Natural killer cell treated with Interleukin-12 subunit alpha and Interleukin-12 subunit beta and Interleukin-15 and Interleukin-18, amount 100 ng/mL, for 72 hours (primary cell): ENCODE measurements around the gene AGBL4. TPM values are rescaled to one million over a fixed set of nuclear protein-coding genes. Genes with fewer than 3 reads are reported as not detected.

Experiments used
- ATAC-seq, 2 donors: fragments of 150-1000 bp; cut with Tn5 transposase in 1 of 2; sonication (Bioruptor Pico), chemical (Tn5 transposase) in 1 of 2; 2 replicates each; pipeline ENCODE4 v1.10.0; 2021
- DNase-seq: peaks from one replicate; pipeline ENCODE4 v3.0.0; 2022; ENCODE audit warnings: low spot score
- H3K27ac Mint-ChIP-seq, 2 donors: 1 replicate in 1 of 2; 2 replicates in 1 of 2; pipeline ENCODE4 v1.8.0; 2022; ENCODE audit warnings: mixed read lengths in 2 of 2, mild to moderate bottlenecking in 1 of 2, moderate library complexity in 1 of 2
- H3K27me3 Mint-ChIP-seq, 2 donors: 1 replicate in 1 of 2; 2 replicates in 1 of 2; pipeline ENCODE4 v1.8.0; 2022; ENCODE audit warnings: mixed read lengths in 2 of 2
- H3K36me3 Mint-ChIP-seq: one replicate; pipeline ENCODE4 v1.8.0; 2022; ENCODE audit warnings: mixed read lengths
- H3K4me1 Mint-ChIP-seq, 2 donors: 1 replicate in 1 of 2; 2 replicates in 1 of 2; pipeline ENCODE4 v1.8.0; 2022; ENCODE audit warnings: low read depth in 2 of 2, mixed read lengths in 2 of 2, mild to moderate bottlenecking in 1 of 2
- H3K4me3 Mint-ChIP-seq: one replicate; pipeline ENCODE4 v1.8.0; 2022; ENCODE audit warnings: mixed read lengths
- H3K9me3 Mint-ChIP-seq: 2 replicates; pipeline ENCODE4 v1.8.0; 2022; ENCODE audit warnings: mixed read lengths
- total RNA-seq, 2 donors: library from RNA; stranded (reverse); gene quantifications; one replicate each; pipeline ENCODE4 v1.2.3, GENCODE V29; 2022

AGBL4 gene
- total RNA-seq, 2 donors from 2014 or later: 0.19 TPM; not detected in 1

DNA sequence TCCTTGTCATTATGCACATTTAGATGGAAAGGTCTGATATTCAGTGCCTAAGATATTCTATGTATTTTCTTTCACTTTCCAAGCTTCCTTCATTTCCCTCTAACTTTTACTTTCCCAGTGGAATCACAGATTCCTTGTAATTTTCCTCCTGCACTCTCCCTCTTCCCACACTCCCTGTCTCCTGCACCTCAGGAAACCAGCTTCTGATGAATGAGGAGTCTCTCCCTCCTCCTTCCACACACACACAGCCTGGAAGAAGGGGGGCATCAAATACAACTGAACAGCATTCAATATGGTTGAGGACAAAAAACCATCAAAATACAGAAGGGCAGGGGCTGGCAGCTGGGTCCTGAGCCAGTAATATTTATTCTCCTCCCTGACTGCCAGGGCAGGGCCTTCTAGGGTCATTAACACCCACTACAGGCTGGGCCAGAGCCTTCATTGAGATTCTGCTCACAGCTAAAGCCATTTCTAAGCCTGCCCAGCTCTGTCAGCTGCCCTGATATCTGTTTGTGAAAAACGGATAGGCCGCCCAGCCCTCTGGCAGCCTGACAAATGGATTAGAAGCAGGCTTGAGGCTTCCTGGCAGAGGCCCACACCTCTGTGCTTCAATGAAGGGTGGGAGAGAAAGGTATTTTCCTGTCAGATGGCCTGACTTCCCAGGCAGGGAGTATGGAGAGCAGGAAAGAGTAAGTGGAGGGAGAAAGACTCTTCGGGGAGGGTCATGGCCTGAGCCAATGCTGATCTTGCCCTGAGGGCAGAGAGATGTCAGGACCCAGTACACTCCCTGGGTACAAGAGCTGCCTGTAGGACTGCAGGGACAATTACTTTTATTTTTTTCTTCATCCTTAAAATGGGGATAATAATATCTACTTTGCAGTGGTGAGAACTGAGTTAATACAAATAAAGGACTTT, 1412.9 kb downstream of the AGBL4 start:
- Mint-ChIP-seq H3K4me1 (no peaks in the 10 kb centered on the region), H3K9me3 (no peaks in the 10 kb centered on the region), H3K27me3 (peaks cover 16 to 27% of the 10 kb centered on the region in 2 donors), H3K36me3 (no peaks in the 10 kb centered on the region), H3K27ac (no peak overlapping the region), H3K4me3 (no peak overlapping the region)
- peak in 1 of 2 donors; percentile 56 for ATAC-seq
- DNase-seq: no peak

DNA sequence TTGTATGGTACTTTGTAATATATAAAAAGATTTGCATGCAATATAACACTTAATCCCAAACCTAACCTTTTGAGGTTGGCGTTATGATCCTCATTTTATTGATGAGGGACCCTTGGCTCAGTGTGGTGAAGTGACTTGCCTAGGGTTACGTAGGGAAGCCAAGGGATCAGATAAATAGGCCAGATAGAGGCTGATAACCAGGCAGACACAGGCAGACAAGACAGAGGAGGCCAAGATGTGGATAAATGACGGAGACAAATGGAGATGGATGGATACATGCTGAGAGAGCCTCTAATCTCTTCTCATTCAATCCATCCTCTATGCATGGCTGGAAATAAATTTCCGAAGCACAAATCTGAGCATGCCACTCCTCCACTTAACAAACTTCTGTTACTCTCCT, 1414.9 kb downstream of the AGBL4 start:
- Mint-ChIP-seq H3K36me3 (no peaks in the 10 kb centered on the region), H3K27ac (no peak overlapping the region), H3K9me3 (no peaks in the 10 kb centered on the region), H3K27me3 (peaks cover 17 to 27% of the 10 kb centered on the region in 2 donors), H3K4me3 (no peak overlapping the region), H3K4me1 (no peaks in the 10 kb centered on the region)
- no peak for ATAC-seq
- no peak for DNase-seq

DNA sequence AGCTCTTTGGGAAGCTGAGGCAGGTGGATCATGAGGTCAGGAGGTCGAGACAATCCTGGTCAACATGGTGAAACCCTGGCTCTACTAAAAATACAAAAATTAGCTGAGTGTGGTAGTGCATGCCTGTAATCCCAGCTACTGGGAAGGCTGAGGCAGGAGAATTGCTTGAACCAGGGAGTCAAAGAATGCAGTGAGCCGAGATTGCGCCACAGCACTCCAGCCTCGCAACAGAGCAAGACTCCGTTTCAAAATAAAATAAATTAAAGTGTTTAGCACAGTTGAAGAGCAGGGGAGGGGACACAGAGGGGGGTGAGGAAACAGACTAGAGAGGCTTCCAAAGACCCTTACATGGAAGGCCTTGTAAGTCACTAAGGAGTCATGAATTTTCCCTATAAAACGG, 1420.5 kb downstream of the AGBL4 start:
- Mint-ChIP-seq H3K27ac (no peak overlapping the region), H3K9me3 (no peaks in the 10 kb centered on the region), H3K27me3 (peaks cover 10 to 16% of the 10 kb centered on the region in 2 donors), H3K36me3 (no peaks in the 10 kb centered on the region), H3K4me3 (no peak overlapping the region), H3K4me1 (peaks cover 0 to 5% of the 10 kb centered on the region in 2 donors)
- no peak for ATAC-seq
- no peak for DNase-seq

DNA sequence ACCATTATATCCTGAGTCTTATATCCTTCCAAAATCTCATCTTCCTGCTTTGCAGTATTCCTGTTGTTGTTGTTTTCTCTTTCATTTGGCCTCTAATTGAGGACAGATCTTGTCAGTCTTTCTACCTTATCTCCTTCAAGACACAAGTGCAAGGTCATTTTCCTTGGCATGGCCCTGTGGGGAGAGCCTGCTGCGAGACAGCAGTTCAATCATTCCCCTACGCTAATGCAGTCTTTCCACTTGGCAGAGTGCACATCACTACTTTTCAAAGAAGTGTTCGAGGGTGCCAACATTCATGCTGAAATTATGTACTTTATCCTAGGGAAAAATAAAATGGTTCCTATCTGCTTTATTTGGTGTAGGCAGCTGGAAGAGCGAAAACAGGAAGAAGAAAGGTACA, 1421.4 kb downstream of the AGBL4 start:
- no peaks in the 10 kb centered on the region for H3K36me3 Mint-ChIP-seq
- ATAC-seq: no peak
- peaks cover 0 to 5% of the 10 kb centered on the region in 2 donors for H3K4me1 Mint-ChIP-seq
- DNase-seq: no peak
- H3K4me3 Mint-ChIP-seq: no peak overlapping the region
- H3K27ac Mint-ChIP-seq: no peak overlapping the region
- H3K9me3 Mint-ChIP-seq: no peaks in the 10 kb centered on the region
- peaks cover 9 to 14% of the 10 kb centered on the region in 2 donors for H3K27me3 Mint-ChIP-seq

DNA sequence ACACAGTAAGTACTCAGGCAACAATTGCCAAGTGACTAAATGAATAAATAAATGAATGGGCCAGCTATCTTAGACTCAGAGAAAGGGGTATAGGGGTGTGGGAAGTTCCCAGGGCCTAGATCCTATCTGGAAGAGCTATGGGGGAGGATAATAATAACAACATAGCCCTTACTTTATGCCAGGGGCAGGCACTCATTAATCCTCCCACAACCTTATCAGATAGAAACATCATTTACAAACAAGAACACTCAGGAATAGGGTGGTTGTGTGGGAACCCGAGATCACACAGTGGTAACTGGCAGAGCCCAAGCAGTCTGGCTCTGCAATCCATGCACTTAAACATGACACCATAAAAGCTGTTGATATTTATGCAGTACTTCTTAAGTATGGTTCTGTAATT, 1423.6 kb downstream of the AGBL4 start:
- Mint-ChIP-seq H3K4me1 (peaks cover 0 to 5% of the 10 kb centered on the region in 2 donors), H3K36me3 (no peaks in the 10 kb centered on the region), H3K27me3 (peaks cover 4 to 18% of the 10 kb centered on the region in 2 donors), H3K4me3 (no peak overlapping the region), H3K9me3 (no peaks in the 10 kb centered on the region), H3K27ac (no peak overlapping the region)
- DNase-seq: no peak
- no peak for ATAC-seq

DNA sequence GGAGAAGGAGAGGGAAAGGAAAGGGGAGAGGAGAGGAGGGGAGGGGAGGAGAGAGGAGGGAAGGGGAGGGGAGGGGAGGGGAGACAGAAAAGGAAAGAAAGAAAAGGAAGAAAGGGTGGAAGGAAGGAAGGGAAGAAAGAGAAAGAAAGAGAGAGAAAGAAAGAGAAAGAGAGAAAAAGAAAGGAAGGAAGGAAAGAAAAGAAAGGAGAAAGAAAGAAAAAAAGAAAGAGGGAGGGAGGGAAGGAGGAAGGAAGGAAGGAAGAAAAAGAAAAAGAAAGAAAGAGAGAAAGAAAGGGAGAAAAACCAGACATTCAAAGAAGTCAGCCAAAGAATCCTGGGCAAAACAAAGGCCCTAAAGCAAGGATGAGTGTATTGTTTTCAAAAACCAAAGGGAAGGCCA, 1426.1 kb downstream of the AGBL4 start:
- Mint-ChIP-seq H3K9me3 (no peaks in the 10 kb centered on the region), H3K27me3 (peaks cover 3 to 21% of the 10 kb centered on the region in 2 donors), H3K4me1 (peaks cover 0 to 5% of the 10 kb centered on the region in 2 donors), H3K27ac (no peak overlapping the region), H3K4me3 (no peak overlapping the region), H3K36me3 (no peaks in the 10 kb centered on the region)
- no peak for ATAC-seq
- DNase-seq: no peak

DNA sequence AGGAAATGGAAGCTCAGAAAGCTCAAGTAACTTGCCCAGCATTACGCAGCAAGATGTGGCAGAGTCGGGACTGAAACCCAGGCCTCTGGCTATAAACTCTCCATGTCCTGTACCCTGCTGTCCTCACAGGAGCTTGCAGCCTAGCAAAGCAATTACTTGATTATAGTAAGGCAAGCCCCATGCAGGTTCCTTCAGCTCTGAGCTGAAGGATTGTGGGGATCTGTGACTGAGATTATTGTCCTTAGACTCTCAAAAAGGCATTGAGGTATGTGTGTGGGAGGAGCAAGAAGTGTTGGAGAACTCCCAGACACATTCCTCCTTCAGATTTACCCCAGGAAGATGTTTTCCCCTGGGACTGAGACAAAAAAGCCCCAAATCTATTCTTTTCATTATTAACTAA, 1427.7 kb downstream of the AGBL4 start:
- Mint-ChIP-seq H3K4me1 (peaks cover 0 to 5% of the 10 kb centered on the region in 2 donors), H3K36me3 (no peaks in the 10 kb centered on the region), H3K27ac (no peak overlapping the region), H3K27me3 (peaks cover 3 to 18% of the 10 kb centered on the region in 2 donors), H3K4me3 (no peak overlapping the region), H3K9me3 (no peaks in the 10 kb centered on the region)
- ATAC-seq (no peak), DNase-seq (no peak)

DNA sequence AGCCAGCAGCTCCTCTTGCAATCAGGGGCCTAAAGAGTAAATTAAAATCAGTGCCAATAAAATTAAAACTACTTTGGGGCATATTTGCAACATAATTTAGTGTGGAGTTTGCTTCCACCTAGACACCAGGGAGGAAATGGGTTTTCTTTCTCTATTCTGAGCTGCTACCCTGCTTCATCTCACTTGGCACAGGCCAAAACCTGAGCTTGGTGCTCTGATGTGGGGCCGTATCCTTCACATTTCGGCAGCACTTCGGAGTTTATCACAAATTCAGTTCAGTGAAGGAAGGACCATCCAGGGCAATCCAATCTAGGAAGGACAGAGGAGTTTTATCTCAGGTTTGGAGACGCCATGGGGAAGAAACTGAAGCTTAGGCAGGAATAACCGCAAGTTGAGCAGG, 1428.1 kb downstream of the AGBL4 start:
- H3K27ac Mint-ChIP-seq: no peak overlapping the region
- H3K9me3 Mint-ChIP-seq: no peaks in the 10 kb centered on the region
- peaks cover 0 to 5% of the 10 kb centered on the region in 2 donors for H3K4me1 Mint-ChIP-seq
- ATAC-seq (no peak), DNase-seq (no peak)
- peaks cover 3 to 18% of the 10 kb centered on the region in 2 donors for H3K27me3 Mint-ChIP-seq
- no peak overlapping the region for H3K4me3 Mint-ChIP-seq
- no peaks in the 10 kb centered on the region for H3K36me3 Mint-ChIP-seq

DNA sequence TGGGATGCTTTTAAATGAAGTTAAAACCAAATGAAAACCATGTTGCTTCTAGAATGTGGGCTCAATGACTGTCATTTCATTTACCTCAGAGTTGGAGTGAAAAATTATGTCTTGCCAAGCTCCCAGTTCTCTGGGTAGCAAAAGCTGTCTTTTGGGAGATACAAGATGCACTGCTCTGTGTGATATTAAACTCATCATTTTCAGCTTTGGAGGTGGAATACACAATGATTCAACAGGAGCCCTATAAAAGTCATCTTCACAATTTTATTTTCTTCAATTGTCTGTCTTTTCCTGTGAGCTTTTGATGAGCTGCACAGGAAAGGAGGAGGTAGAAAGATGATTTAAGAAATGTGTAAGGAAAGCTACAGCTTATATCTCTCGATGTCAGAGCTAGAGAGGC, 1431.4 kb downstream of the AGBL4 start:
- H3K4me1 Mint-ChIP-seq: no peaks in the 10 kb centered on the region
- H3K27me3 Mint-ChIP-seq: peaks cover 9 to 26% of the 10 kb centered on the region in 2 donors
- no peak overlapping the region for H3K4me3 Mint-ChIP-seq
- no peak for DNase-seq
- H3K9me3 Mint-ChIP-seq: no peaks in the 10 kb centered on the region
- ATAC-seq: no peak
- H3K36me3 Mint-ChIP-seq: no peaks in the 10 kb centered on the region
- no peak overlapping the region for H3K27ac Mint-ChIP-seq

DNA sequence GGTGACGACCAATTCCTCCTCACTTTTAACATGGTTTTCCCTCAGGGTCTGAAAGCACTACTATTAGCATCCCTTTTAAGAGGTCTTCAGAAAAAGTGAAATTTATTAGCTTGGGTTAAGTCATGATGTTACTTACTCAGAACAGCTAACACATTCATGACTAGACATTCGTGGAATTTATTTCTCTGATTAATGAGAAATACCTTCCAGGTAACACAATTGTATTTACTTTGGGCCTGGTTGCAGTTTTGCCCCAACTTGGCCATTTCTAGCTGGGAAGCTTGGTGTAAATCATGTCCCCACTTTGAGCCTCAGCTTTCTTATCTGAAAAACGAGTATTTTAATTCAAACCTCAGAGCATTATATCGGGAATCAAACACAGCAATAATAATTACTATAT, 1432.6 kb downstream of the AGBL4 start:
- ATAC-seq: no peak
- H3K9me3 Mint-ChIP-seq: no peaks in the 10 kb centered on the region
- DNase-seq: no peak
- no peak overlapping the region for H3K27ac Mint-ChIP-seq
- no peaks in the 10 kb centered on the region for H3K4me1 Mint-ChIP-seq
- H3K27me3 Mint-ChIP-seq: peaks cover 15 to 34% of the 10 kb centered on the region in 2 donors
- H3K4me3 Mint-ChIP-seq: no peak overlapping the region
- H3K36me3 Mint-ChIP-seq: no peaks in the 10 kb centered on the region

DNA sequence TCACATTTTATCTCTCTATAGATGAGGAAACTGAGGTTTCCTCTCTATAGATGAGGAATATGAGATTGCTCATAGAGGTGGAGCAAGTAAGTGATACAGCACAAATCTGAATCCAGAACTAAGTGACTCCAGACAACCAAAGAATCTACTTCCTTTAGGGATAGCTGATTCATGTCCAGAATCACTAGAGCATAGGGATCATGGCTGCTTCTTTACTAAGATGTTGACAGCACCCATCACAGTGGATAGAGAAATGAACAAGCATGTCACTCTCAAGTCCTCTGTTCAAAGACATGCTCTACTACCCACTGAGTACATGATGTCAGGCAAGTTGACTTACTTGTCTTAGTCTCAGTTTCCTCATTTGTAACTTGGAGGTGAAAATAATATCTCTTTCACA, 1435.7 kb downstream of the AGBL4 start:
- Mint-ChIP-seq H3K27ac (no peak overlapping the region), H3K27me3 (peaks cover 22 to 26% of the 10 kb centered on the region in 2 donors), H3K9me3 (no peaks in the 10 kb centered on the region), H3K36me3 (no peaks in the 10 kb centered on the region), H3K4me1 (no peaks in the 10 kb centered on the region), H3K4me3 (no peak overlapping the region)
- ATAC-seq (no peak), DNase-seq (no peak)

DNA sequence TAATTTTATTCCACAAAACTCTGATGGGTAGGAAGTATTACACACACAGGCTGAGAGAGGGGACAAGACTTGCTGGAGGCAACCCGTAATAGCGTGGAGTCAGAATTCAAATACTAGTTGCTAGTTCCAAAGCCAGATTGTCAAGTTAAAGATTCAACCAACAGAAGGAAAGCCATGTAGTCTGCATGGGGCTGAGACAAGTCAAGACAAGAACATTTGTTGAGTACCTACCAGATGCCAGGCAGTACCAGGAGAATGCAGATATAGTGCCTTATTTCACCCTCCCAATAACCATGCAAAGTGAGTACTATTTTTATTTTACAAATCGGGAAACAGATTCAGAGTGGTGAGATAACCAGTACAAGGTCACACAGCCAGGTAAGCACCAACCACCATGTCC, 1441.3 kb downstream of the AGBL4 start:
- Mint-ChIP-seq H3K4me3 (no peak overlapping the region), H3K9me3 (no peaks in the 10 kb centered on the region), H3K27ac (no peak overlapping the region), H3K27me3 (peaks cover 24% of the 10 kb centered on the region in 2 donors), H3K4me1 (no peaks in the 10 kb centered on the region), H3K36me3 (no peaks in the 10 kb centered on the region)
- ATAC-seq (no peak), DNase-seq (no peak)

DNA sequence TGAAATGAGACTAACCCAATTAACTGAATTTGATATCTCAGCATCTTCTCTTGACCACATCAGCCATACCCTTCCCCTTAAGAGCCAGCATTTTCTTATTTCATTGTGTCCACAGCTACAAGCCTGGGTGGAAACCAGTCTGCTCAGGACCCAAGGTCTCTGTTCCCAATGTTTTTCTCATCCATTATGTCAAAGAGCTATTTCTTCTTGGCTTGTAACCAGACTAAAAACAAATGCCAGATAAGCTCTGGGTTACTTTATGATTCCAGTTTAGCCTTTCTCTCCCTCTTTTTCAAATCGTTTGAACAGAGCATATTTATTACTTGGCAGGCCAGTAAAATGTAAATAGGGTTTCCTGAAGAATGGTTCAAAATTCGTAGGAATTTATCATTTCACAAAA, 1442.5 kb downstream of the AGBL4 start:
- no peak overlapping the region for H3K4me3 Mint-ChIP-seq
- no peaks in the 10 kb centered on the region for H3K36me3 Mint-ChIP-seq
- no peak for DNase-seq
- peaks cover 13 to 18% of the 10 kb centered on the region in 2 donors for H3K27me3 Mint-ChIP-seq
- no peak for ATAC-seq
- H3K27ac Mint-ChIP-seq: no peak overlapping the region
- no peaks in the 10 kb centered on the region for H3K9me3 Mint-ChIP-seq
- peaks cover 0 to 7% of the 10 kb centered on the region in 2 donors for H3K4me1 Mint-ChIP-seq

DNA sequence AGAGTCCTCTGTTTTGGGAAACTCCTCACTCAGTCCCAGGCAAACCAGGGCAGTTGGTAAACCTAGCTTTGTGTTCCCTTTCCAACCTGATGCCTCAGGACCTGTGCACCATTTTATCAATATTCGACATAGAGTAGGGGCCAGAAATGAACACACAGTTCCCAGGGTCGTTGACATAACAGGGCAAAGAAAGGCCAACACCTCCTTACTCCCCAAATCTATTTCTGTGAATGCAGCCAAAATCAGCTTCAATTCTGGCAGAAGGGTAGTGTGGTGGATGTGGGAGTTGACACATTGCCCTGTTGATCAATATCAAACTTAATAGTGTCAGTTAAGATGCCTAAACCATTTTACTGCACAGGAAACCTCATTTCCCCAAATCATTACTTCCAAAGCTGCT, 1447.2 kb downstream of the AGBL4 start:
- Mint-ChIP-seq H3K4me3 (no peak overlapping the region), H3K27ac (peak overlapping the region in 1 of 2 donors; percentile 34), H3K36me3 (no peaks in the 10 kb centered on the region), H3K9me3 (no peaks in the 10 kb centered on the region), H3K27me3 (peaks cover 15 to 29% of the 10 kb centered on the region in 2 donors), H3K4me1 (peaks cover 0 to 11% of the 10 kb centered on the region in 2 donors)
- ATAC-seq: peak; percentile 53 to 54
- DNase-seq: no peak
